Measurements from ENCODE around the gene SIL1. TPM values are rescaled to one million over a fixed set of nuclear protein-coding genes. Genes with fewer than 3 reads are reported as not detected.

Gene SIL1
- total RNA-seq, 4 donors from 2014 or later: 28.6 to 48.1 (median 36.5) TPM

DNA sequence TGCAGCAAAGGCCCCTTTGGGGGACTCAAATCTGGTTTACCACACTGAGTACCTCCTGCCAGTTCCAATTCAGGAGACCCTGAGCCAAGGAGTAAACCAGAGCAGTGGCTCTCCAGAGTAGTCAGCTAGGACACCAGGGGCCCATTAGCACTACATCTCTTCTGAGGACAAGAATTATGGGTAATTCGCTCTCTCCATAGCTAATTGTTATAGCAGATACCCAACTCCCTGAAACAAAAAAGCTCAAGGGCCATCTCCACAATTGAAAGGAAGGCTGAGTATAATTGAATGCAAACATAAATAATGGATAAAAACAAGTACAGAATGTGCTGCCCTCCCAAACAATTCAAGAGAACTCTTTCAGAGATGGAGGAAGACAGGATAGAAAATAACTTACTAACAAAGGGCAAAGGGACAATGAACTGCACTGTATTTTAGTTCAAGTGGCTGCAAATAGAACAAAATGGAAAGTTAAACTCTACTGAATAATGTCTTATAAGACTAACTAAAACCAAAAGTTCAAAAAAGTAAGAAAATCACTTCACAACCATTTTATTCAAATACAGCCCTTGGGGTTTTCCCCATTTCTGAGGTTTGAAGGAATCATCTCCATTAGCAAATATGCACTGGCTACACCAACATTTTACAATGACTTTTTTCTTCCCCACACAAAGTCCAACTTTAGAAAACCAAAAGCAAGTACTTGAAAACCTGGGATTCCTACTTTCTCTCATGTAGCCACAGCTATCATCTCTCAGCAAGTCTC, 118.8 kb downstream of the SIL1 start:
- Histone ChIP-seq H3K4me3 (no peak overlapping the region), H3K4me1 (peaks cover 0 to 19% (median 0%) of the 10 kb centered on the region in 3 donors), H3K36me3 (no peaks in the 10 kb centered on the region), H3K27me3 (no peaks in the 10 kb centered on the region), H3K27ac (peak overlapping the region in 2 of 4 donors; percentile 8 to 26), H3K9me3 (no peaks in the 10 kb centered on the region)
- WGBS, 2 donors (ENCODE audit: low coverage in 1 of 2): 100% methylated on average over 1 of the region's 1 CpG
- TF ChIP-seq, protein P1, sequence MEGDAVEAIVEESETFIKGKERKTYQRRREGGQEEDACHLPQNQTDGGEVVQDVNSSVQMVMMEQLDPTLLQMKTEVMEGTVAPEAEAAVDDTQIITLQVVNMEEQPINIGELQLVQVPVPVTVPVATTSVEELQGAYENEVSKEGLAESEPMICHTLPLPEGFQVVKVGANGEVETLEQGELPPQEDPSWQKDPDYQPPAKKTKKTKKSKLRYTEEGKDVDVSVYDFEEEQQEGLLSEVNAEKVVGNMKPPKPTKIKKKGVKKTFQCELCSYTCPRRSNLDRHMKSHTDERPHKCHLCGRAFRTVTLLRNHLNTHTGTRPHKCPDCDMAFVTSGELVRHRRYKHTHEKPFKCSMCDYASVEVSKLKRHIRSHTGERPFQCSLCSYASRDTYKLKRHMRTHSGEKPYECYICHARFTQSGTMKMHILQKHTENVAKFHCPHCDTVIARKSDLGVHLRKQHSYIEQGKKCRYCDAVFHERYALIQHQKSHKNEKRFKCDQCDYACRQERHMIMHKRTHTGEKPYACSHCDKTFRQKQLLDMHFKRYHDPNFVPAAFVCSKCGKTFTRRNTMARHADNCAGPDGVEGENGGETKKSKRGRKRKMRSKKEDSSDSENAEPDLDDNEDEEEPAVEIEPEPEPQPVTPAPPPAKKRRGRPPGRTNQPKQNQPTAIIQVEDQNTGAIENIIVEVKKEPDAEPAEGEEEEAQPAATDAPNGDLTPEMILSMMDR (IDR thresholded peaks at IDR 0.05): no peak
- no peak for TF ChIP-seq POLR2A (IDR thresholded peaks at IDR 0.05)
- no peak for TF ChIP-seq POLR2AphosphoS5 (IDR thresholded peaks at IDR 0.05)
- TF ChIP-seq EP300 (IDR thresholded peaks at IDR 0.05): no peak
- ATAC-seq: no peak

GRCh38 chr5:139078345-139078744, 119.8 kb downstream of the SIL1 start:
- H3K27me3 ChIP-seq: no peaks in the 10 kb centered on the region
- peaks cover 0 to 19% (median 0%) of the 10 kb centered on the region in 3 donors for H3K4me1 ChIP-seq
- H3K4me3 ChIP-seq: no peak overlapping the region
- H3K27ac ChIP-seq: no peak overlapping the region
- H3K36me3 ChIP-seq: no peaks in the 10 kb centered on the region
- no peak for ATAC-seq
- 80 to 100% methylated on average over 3 of the region's 4 CpGs for WGBS, 2 donors (ENCODE audit: low coverage in 1 of 2)
- TF ChIP-seq POLR2AphosphoS5 (IDR thresholded peaks at IDR 0.05) (no peak), POLR2A (IDR thresholded peaks at IDR 0.05) (no peak), EP300 (IDR thresholded peaks at IDR 0.05) (no peak)
- TF ChIP-seq, protein P1 (IDR thresholded peaks at IDR 0.05): no peak
- H3K9me3 ChIP-seq: no peaks in the 10 kb centered on the region

GRCh38 chr5:139077899-139078298, 120.3 kb downstream of the SIL1 start:
- Histone ChIP-seq H3K36me3 (no peaks in the 10 kb centered on the region), H3K4me1 (peaks cover 0 to 19% (median 0%) of the 10 kb centered on the region in 3 donors), H3K4me3 (no peak overlapping the region), H3K27me3 (no peaks in the 10 kb centered on the region), H3K9me3 (no peaks in the 10 kb centered on the region), H3K27ac (no peak overlapping the region)
- ATAC-seq: no peak
- 90 to 100% methylated on average over 1 of the region's 1 CpG for WGBS, 2 donors (ENCODE audit: low coverage in 1 of 2)
- TF ChIP-seq, protein P1 (IDR thresholded peaks at IDR 0.05): no peak
- no peak for TF ChIP-seq POLR2AphosphoS5 (IDR thresholded peaks at IDR 0.05)
- no peak for TF ChIP-seq POLR2A (IDR thresholded peaks at IDR 0.05)
- TF ChIP-seq EP300 (IDR thresholded peaks at IDR 0.05): no peak

- Histone ChIP-seq H3K27me3 (no peaks in the 10 kb centered on the region), H3K27ac (no peak overlapping the region), H3K4me3 (no peak overlapping the region), H3K36me3 (no peaks in the 10 kb centered on the region), H3K9me3 (no peaks in the 10 kb centered on the region), H3K4me1 (peaks cover 0 to 19% (median 0%) of the 10 kb centered on the region in 3 donors)
- no peak for ATAC-seq
- no peak for TF ChIP-seq POLR2A (IDR thresholded peaks at IDR 0.05)
- TF ChIP-seq, protein P1 (IDR thresholded peaks at IDR 0.05): no peak
- TF ChIP-seq POLR2AphosphoS5 (IDR thresholded peaks at IDR 0.05): no peak
- TF ChIP-seq EP300 (IDR thresholded peaks at IDR 0.05): no peak
- 74 to 86% methylated on average over 1 of the region's 1 CpG for WGBS, 2 donors (ENCODE audit: low coverage in 1 of 2)
These were observed 122.1 kb downstream of the SIL1 start for GRCh38 chr5:139076111-139076510.

Data from gastroesophageal sphincter (tissue), 4 donors.